Measurements from ENCODE around the gene SLC35D3.

SLC35D3 gene

GRCh38 chr6:136920216-136920615, 1.9 kb upstream of the SLC35D3 start:
- Histone ChIP-seq H3K27me3 (ENCODE audit: insufficient read depth, low read length) (no peaks in the 10 kb centered on the region), H3K4me3 (ENCODE audit: low read depth, low read length, poor library complexity, severe bottlenecking) (no peak overlapping the region), H3K79me2 (ENCODE audit: insufficient read depth, low read length) (no peaks in the 10 kb centered on the region), H3K36me3 (ENCODE audit: insufficient read depth, low read length) (no peaks in the 10 kb centered on the region), H3K27ac (ENCODE audit: low read depth, low read length, poor library complexity, severe bottlenecking) (no peak overlapping the region), H3K9me3 (ENCODE audit: low read length) (no peaks in the 10 kb centered on the region), H2AFZ (ENCODE audit: low read length) (no peak overlapping the region), H3K9ac (ENCODE audit: low read length) (no peak overlapping the region), H3K4me2 (ENCODE audit: low read length) (no peak overlapping the region), H3F3A (ENCODE audit: insufficient read depth, low read length) (no peaks in the 10 kb centered on the region), H3K9me2 (ENCODE audit: low read depth, low read length) (no peaks in the 10 kb centered on the region), H4K20me1 (ENCODE audit: insufficient read depth, low read length) (no peaks in the 10 kb centered on the region), H3K4me1 (ENCODE audit: insufficient read depth, low read length, severe bottlenecking) (no peaks in the 10 kb centered on the region)
- TF ChIP-seq CTCF (IDR thresholded peaks at IDR 0.05; ENCODE audit: low read length) (no peak), EZH2 (IDR thresholded peaks at IDR 0.05; ENCODE audit: borderline replicate concordance, low read length) (no peak)

- Histone ChIP-seq H3K4me2 (ENCODE audit: low read length) (no peak overlapping the region), H4K20me1 (ENCODE audit: insufficient read depth, low read length) (no peaks in the 10 kb centered on the region), H3K4me3 (ENCODE audit: low read depth, low read length, poor library complexity, severe bottlenecking) (no peak overlapping the region)
These were observed 1.3 kb upstream of the SLC35D3 start for GRCh38 chr6:136920671-136921380.

GRCh38 chr6:136921381-136921935, 643 bp upstream of the SLC35D3 start:
- Histone ChIP-seq H3K79me2 (ENCODE audit: insufficient read depth, low read length) (no peaks in the 10 kb centered on the region), H3K9me3 (ENCODE audit: low read length) (no peaks in the 10 kb centered on the region), H3K4me3 (ENCODE audit: low read depth, low read length, poor library complexity, severe bottlenecking) (no peak overlapping the region), H3K9ac (ENCODE audit: low read length) (no peak overlapping the region), H3K27ac (ENCODE audit: low read depth, low read length, poor library complexity, severe bottlenecking) (no peak overlapping the region), H3F3A (ENCODE audit: insufficient read depth, low read length) (no peaks in the 10 kb centered on the region), H3K9me2 (ENCODE audit: low read depth, low read length) (no peaks in the 10 kb centered on the region), H3K4me1 (ENCODE audit: insufficient read depth, low read length, severe bottlenecking) (no peaks in the 10 kb centered on the region), H3K27me3 (ENCODE audit: insufficient read depth, low read length) (no peaks in the 10 kb centered on the region), H3K36me3 (ENCODE audit: insufficient read depth, low read length) (no peaks in the 10 kb centered on the region), H4K20me1 (ENCODE audit: insufficient read depth, low read length) (no peaks in the 10 kb centered on the region), H3K4me2 (ENCODE audit: low read length) (no peak overlapping the region), H2AFZ (ENCODE audit: low read length) (no peak overlapping the region)
- TF ChIP-seq CTCF (IDR thresholded peaks at IDR 0.05; ENCODE audit: low read length) = no peak
- TF ChIP-seq EZH2 (IDR thresholded peaks at IDR 0.05; ENCODE audit: borderline replicate concordance, low read length) = no peak

More at GRCh38 chr6:136920671-136921380, 1.3 kb upstream of the SLC35D3 start:
- no peak for TF ChIP-seq CTCF (IDR thresholded peaks at IDR 0.05; ENCODE audit: low read length)
- TF ChIP-seq EZH2 (IDR thresholded peaks at IDR 0.05; ENCODE audit: borderline replicate concordance, low read length) = no peak
- no peaks in the 10 kb centered on the region for H3K36me3 ChIP-seq (ENCODE audit: insufficient read depth, low read length)
- no peaks in the 10 kb centered on the region for H3K9me3 ChIP-seq (ENCODE audit: low read length)
- H3F3A ChIP-seq (ENCODE audit: insufficient read depth, low read length) = no peaks in the 10 kb centered on the region
- H3K27ac ChIP-seq (ENCODE audit: low read depth, low read length, poor library complexity, severe bottlenecking) = no peak overlapping the region
- H3K79me2 ChIP-seq (ENCODE audit: insufficient read depth, low read length) = no peaks in the 10 kb centered on the region
- no peaks in the 10 kb centered on the region for H3K4me1 ChIP-seq (ENCODE audit: insufficient read depth, low read length, severe bottlenecking)
- no peak overlapping the region for H3K9ac ChIP-seq (ENCODE audit: low read length)
- no peak overlapping the region for H2AFZ ChIP-seq (ENCODE audit: low read length)
- H3K27me3 ChIP-seq (ENCODE audit: insufficient read depth, low read length) = no peaks in the 10 kb centered on the region
- no peaks in the 10 kb centered on the region for H3K9me2 ChIP-seq (ENCODE audit: low read depth, low read length)

Measured in OCI-LY1 (cell line).